H9 (cell line): ENCODE measurements around the gene DPEP3. TPM values are rescaled to one million over a fixed set of nuclear protein-coding genes. Genes with fewer than 3 reads are reported as not detected.

ENCODE experiments used
- DNase-seq: peaks from one replicate; pipeline ENCODE4 v3.0.0-alpha.2; 2017
- H2AFZ ChIP-seq: one replicate; pipeline ENCODE4 v1.6.1; 2013; ENCODE audit warnings: mild to moderate bottlenecking, low read length, control low read depth, moderate library complexity
- H2AK5ac ChIP-seq: 2 replicates; pipeline ENCODE4 v1.6.1; 2013; ENCODE audit warnings: low read length, control low read depth, mixed read lengths; ENCODE audit not compliant: insufficient read length
- H2BK120ac ChIP-seq: one replicate; pipeline ENCODE4 v1.6.1; 2013; ENCODE audit warnings: low read depth, mild to moderate bottlenecking, low read length, control low read depth, inconsistent platforms; ENCODE audit not compliant: poor library complexity, severe bottlenecking
- H2BK12ac ChIP-seq: 2 replicates; pipeline ENCODE4 v1.6.1; 2013; ENCODE audit warnings: low read length, control low read depth, mixed read lengths, low read depth; ENCODE audit not compliant: insufficient read length
- H2BK15ac ChIP-seq: 2 replicates; pipeline ENCODE4 v1.6.1; 2013; ENCODE audit warnings: low read depth, low read length, control low read depth
- H2BK20ac ChIP-seq: one replicate; pipeline ENCODE4 v1.6.1; 2013; ENCODE audit warnings: low read depth, mild to moderate bottlenecking, low read length, control low read depth, inconsistent platforms; ENCODE audit not compliant: poor library complexity, severe bottlenecking
- H2BK5ac ChIP-seq: 2 replicates; pipeline ENCODE4 v1.6.1; 2013; ENCODE audit warnings: low read length, control low read depth, mixed read lengths; ENCODE audit not compliant: insufficient read length
- H3K14ac ChIP-seq: 2 replicates; pipeline ENCODE4 v1.6.1; 2013; ENCODE audit warnings: low read length, control low read depth; ENCODE audit not compliant: insufficient read depth
- H3K18ac ChIP-seq: 2 replicates; pipeline ENCODE4 v1.6.1; 2013; ENCODE audit warnings: low read depth, mild to moderate bottlenecking, mixed read lengths, low read length, control low read depth; ENCODE audit not compliant: insufficient read length
- H3K23ac ChIP-seq: 2 replicates; pipeline ENCODE4 v1.6.1; 2013; ENCODE audit warnings: low read length, control low read depth, mixed read lengths, low read depth; ENCODE audit not compliant: insufficient read length
- H3K23me2 ChIP-seq: 2 replicates; pipeline ENCODE4 v1.6.1; 2013; ENCODE audit warnings: low read depth, mild to moderate bottlenecking, mixed read lengths, low read length, control low read depth; ENCODE audit not compliant: insufficient read length, poor library complexity, severe bottlenecking
- H3K27ac ChIP-seq: 2 replicates; pipeline ENCODE4 v1.5.1; 2013; ENCODE audit warnings: low read length, control low read depth, mixed read lengths, low read depth; ENCODE audit not compliant: insufficient read length
- H3K27me3 ChIP-seq: 2 replicates; pipeline ENCODE4 v1.6.1; 2013; ENCODE audit warnings: low read length, control low read depth, inconsistent platforms; ENCODE audit not compliant: insufficient read depth
- H3K4ac ChIP-seq: 2 replicates; pipeline ENCODE4 v1.6.1; 2013; ENCODE audit warnings: low read depth, mild to moderate bottlenecking, control low read depth, inconsistent platforms, low read length, moderate library complexity
- H3K4me1 ChIP-seq: 2 replicates; pipeline ENCODE4 v1.6.1; 2013; ENCODE audit warnings: low read length, control low read depth, inconsistent platforms; ENCODE audit not compliant: insufficient read depth
- H3K4me2 ChIP-seq: 2 replicates; pipeline ENCODE4 v1.6.1; 2013; ENCODE audit warnings: low read length, control low read depth, mixed read lengths; ENCODE audit not compliant: insufficient read length, insufficient read depth
- H3K56ac ChIP-seq: 2 replicates; pipeline ENCODE4 v1.6.1; 2013; ENCODE audit warnings: low read depth, mild to moderate bottlenecking, mixed read lengths, low read length, control low read depth; ENCODE audit not compliant: insufficient read length
- H3K79me1 ChIP-seq: 2 replicates; pipeline ENCODE4 v1.6.1; 2013; ENCODE audit warnings: low read depth, mild to moderate bottlenecking, moderate library complexity, low read length, control low read depth, inconsistent platforms; ENCODE audit not compliant: insufficient read depth, poor library complexity, severe bottlenecking
- H3K79me2 ChIP-seq: 2 replicates; pipeline ENCODE4 v1.6.1; 2013; ENCODE audit warnings: low read length, control low read depth, inconsistent platforms; ENCODE audit not compliant: insufficient read depth
- H3K9ac ChIP-seq: 2 replicates; pipeline ENCODE4 v1.6.1; 2013; ENCODE audit warnings: low read length, control low read depth, mixed read lengths; ENCODE audit not compliant: insufficient read length; ENCODE audit errors: extremely low read depth
- H3K9me3 ChIP-seq: one replicate; pipeline ENCODE4 v1.6.1; 2013; ENCODE audit warnings: low read depth, low read length, inconsistent platforms; ENCODE audit not compliant: control insufficient read depth
- H3T11ph ChIP-seq: one replicate; pipeline ENCODE4 v1.6.1; 2013; ENCODE audit warnings: mild to moderate bottlenecking, low read length, control low read depth, inconsistent platforms
- H4K20me1 ChIP-seq: one replicate; pipeline ENCODE4 v1.6.1; 2013; ENCODE audit not compliant: control insufficient read depth, insufficient read length, insufficient read depth
- H4K5ac ChIP-seq: 2 replicates; pipeline ENCODE4 v1.6.1; 2013; ENCODE audit warnings: low read depth, mild to moderate bottlenecking, mixed read lengths, low read length, control low read depth; ENCODE audit not compliant: insufficient read length
- H4K8ac ChIP-seq: replicated peaks from 2 replicates; pipeline ENCODE4 v1.6.1; 2013; ENCODE audit warnings: low read length, control low read depth, mixed read lengths, low read depth; ENCODE audit not compliant: insufficient read length
- H4K91ac ChIP-seq: 2 replicates; pipeline ENCODE4 v1.6.1; 2013; ENCODE audit warnings: low read depth, mild to moderate bottlenecking, moderate library complexity, mixed read lengths, low read length, control low read depth; ENCODE audit not compliant: insufficient read length
- H3K27ac Mint-ChIP-seq, 3 experiments: 2 replicates in 2 of 3; 3 replicates in 1 of 3; pipeline ENCODE4 v1.8.0; 2020 to 2021; ENCODE audit warnings: mixed read lengths in 3 of 3, mild to moderate bottlenecking in 1 of 3, moderate library complexity in 1 of 3
- H3K27me3 Mint-ChIP-seq: 2 replicates; pipeline ENCODE4 v1.8.0; 2021; ENCODE audit warnings: low read depth, mild to moderate bottlenecking, moderate library complexity, mixed read lengths
- H3K36me3 Mint-ChIP-seq, 3 experiments: 2 replicates in 2 of 3; 3 replicates in 1 of 3; pipeline ENCODE4 v1.8.0; 2020 to 2021; ENCODE audit warnings: low read depth in 3 of 3, mixed read lengths in 3 of 3; ENCODE audit not compliant: insufficient read depth in 1 of 3
- H3K4me1 Mint-ChIP-seq, 2 experiments: 2 replicates each; pipeline ENCODE4 v1.8.0; 2020; ENCODE audit warnings: mixed read lengths in 2 of 2
- H3K4me3 Mint-ChIP-seq, 2 experiments: 2 replicates in 1 of 2; 3 replicates in 1 of 2; pipeline ENCODE4 v1.8.0; 2020 to 2021; ENCODE audit warnings: mild to moderate bottlenecking in 2 of 2, mixed read lengths in 2 of 2, moderate library complexity in 1 of 2
- H3K9me3 Mint-ChIP-seq, 2 experiments: 2 replicates in 1 of 2; 3 replicates in 1 of 2; pipeline ENCODE4 v1.8.0; 2020; ENCODE audit warnings: mild to moderate bottlenecking in 2 of 2, mixed read lengths in 2 of 2, moderate library complexity in 1 of 2
- CTCF ChIP-seq: fragments of 200-600 bp; sonication (generic); conservative IDR thresholded peaks from 3 replicates; pipeline ENCODE4 v1.8.0; 2021; ENCODE audit warnings: antibody characterized with exemption, mild to moderate bottlenecking
- WGBS: extraction: QIAGEN DNeasy Blood & Tissue Kit; methylation state at CpG from one replicate; pipeline ENCODE4 v1.1.7; 2013; ENCODE audit warnings: missing lambda C conversion rate, low lambda C conversion rate, mixed read lengths; ENCODE audit not compliant: insufficient read length; ENCODE audit errors: extremely low coverage; 5-methylcytosine and 5-hydroxymethylcytosine counted together
- total RNA-seq: library from RNA; stranded (reverse); gene quantifications from 2 replicates; pipeline ENCODE4 v1.2.1, GENCODE V29; 2021

Gene DPEP3
- total RNA-seq, 1 experiment from 2014 or later, result 0.68 TPM

- Mint-ChIP-seq H3K27ac (peak overlapping the region in 1 of 3 experiments; percentile 67; a peak in 1 of 7 replicates), H3K36me3 (peaks cover 0 to 3% (median 0%) of the 10 kb centered on the region in 3 experiments; a peak in 2 of 7 replicates)
- no peak for DNase-seq
These were observed 16.4 kb upstream of the DPEP3 start for GRCh38 chr16:67996666-67997065.

More at GRCh38 chr16:67996666-67997065, 16.4 kb upstream of the DPEP3 start:
- Histone ChIP-seq H3K4ac (no peak overlapping the region), H3K27me3 (no peaks in the 10 kb centered on the region), H3T11ph (no peak overlapping the region), H3K18ac (no peak overlapping the region), H3K23me2 (no peaks in the 10 kb centered on the region), H3K79me2 (no peaks in the 10 kb centered on the region), H3K4me1 (no peaks in the 10 kb centered on the region), H2BK5ac (no peak overlapping the region), H2BK12ac (no peak overlapping the region), H4K8ac (no peak overlapping the region), H4K91ac (no peak overlapping the region), H2BK20ac (no peak overlapping the region), H3K27ac (no peak overlapping the region), H2AFZ (no peak overlapping the region), H2BK120ac (no peak overlapping the region), H3K56ac (no peak overlapping the region), H3K4me2 (no peak overlapping the region), H2BK15ac (no peak overlapping the region), H2AK5ac (no peak overlapping the region), H4K20me1 (no peaks in the 10 kb centered on the region), H3K14ac (no peak overlapping the region), H3K9ac (no peak overlapping the region), H3K23ac (no peak overlapping the region), H3K79me1 (no peaks in the 10 kb centered on the region), H3K9me3 (no peaks in the 10 kb centered on the region), H4K5ac (no peak overlapping the region)
- whole genome bisulfite sequencing, result no CpG with 5 or more reads among the region's 5 CpGs
- no peaks in the 10 kb centered on the region; a peak in 1 of 5 replicates for H3K9me3 Mint-ChIP-seq
- H3K4me3 Mint-ChIP-seq, result no peak overlapping the region
- H3K27me3 Mint-ChIP-seq, result peaks cover 23% of the 10 kb centered on the region
- H3K4me1 Mint-ChIP-seq, result peaks cover 0 to 2% of the 10 kb centered on the region in 2 experiments; a peak in 1 of 4 replicates
- TF ChIP-seq CTCF, result no peak
